Right kidney (tissue), 1 donor: ENCODE results near the gene HDGFL2.
"Not testable (repeated sequence)": the region's sequence is repeated elsewhere in the genome, so short reads cannot be mapped to it uniquely, and the experiment has no call there.

Experiments
- DNase-seq: peaks from one replicate; pipeline ENCODE4 v3.0.0-alpha.2; 2016

HDGFL2 gene

GRCh38 chr19:4513248-4513647 is 41.2 kb downstream of the HDGFL2 start:
- DNase-seq = no peak

- DNase-seq = no peak
Observed at GRCh38 chr19:4515732-4516131, 43.6 kb downstream of the HDGFL2 start.

GRCh38 chr19:4516199-4516938 is 44.3 kb downstream of the HDGFL2 start:
- no peak for DNase-seq

GRCh38 chr19:4516939-4517300 is 44.8 kb downstream of the HDGFL2 start:
- no peak for DNase-seq

- DNase-seq = no peak
Observed at GRCh38 chr19:4517451-4518057, 45.5 kb downstream of the HDGFL2 start.

- no peak for DNase-seq
Observed at GRCh38 chr19:4518345-4519171, 46.5 kb downstream of the HDGFL2 start, which contains the start of gene PLIN4. Gene PLIN4, minus strand, starts transcription at chr19:4518486. Its CDS starts 214 bp downstream, at chr19:4518272.

GRCh38 chr19:4519172-4519496 is 47.0 kb downstream of the HDGFL2 start:
- DNase-seq = no peak

GRCh38 chr19:4519521-4520277 is 47.6 kb downstream of the HDGFL2 start:
- no peak for DNase-seq

- DNase-seq = no peak
Observed at GRCh38 chr19:4521170-4521887, 49.2 kb downstream of the HDGFL2 start.

GRCh38 chr19:4521888-4522242 is 49.8 kb downstream of the HDGFL2 start:
- no peak for DNase-seq

GRCh38 chr19:4522291-4523002 is 50.4 kb downstream of the HDGFL2 start:
- no peak for DNase-seq

GRCh38 chr19:4523306-4524110 is 51.4 kb downstream of the HDGFL2 start:
- DNase-seq = no peak

GRCh38 chr19:4524808-4525562 is 52.9 kb downstream of the HDGFL2 start:
- DNase-seq = no peak

GRCh38 chr19:4525563-4526002 is 53.5 kb downstream of the HDGFL2 start:
- DNase-seq = no peak

GRCh38 chr19:4527377-4527776 is 55.3 kb downstream of the HDGFL2 start:
- DNase-seq = not testable (repeated sequence)

- DNase-seq = no peak
Observed at GRCh38 chr19:4528843-4529242, 56.7 kb downstream of the HDGFL2 start.

- DNase-seq = no peak
Observed at GRCh38 chr19:4529924-4530522, 57.9 kb downstream of the HDGFL2 start.

- DNase-seq = no peak
Observed at GRCh38 chr19:4531562-4532165, 59.6 kb downstream of the HDGFL2 start.

- DNase-seq = no peak
Observed at GRCh38 chr19:4533334-4533733, 61.2 kb downstream of the HDGFL2 start.
